Measurements from ENCODE around the gene IGF2R. TPM values are rescaled to one million over a fixed set of nuclear protein-coding genes. Genes with fewer than 3 reads are reported as not detected.

The IGF2R gene
- total and polyA plus RNA-seq, 2 of the 13 experiments (the other 11 are each of a cell fraction or from before 2014, with no cell fraction given) = 38.3 to 70.0 TPM

GRCh38 chr6:160042788-160043301 is 74.0 kb downstream of the IGF2R start (continued):
- TF ChIP-seq HMGXB4 (CRISPR knock-in tag; IDR thresholded peaks at IDR 0.05; ENCODE audit: borderline replicate concordance in 1 of 2, low read depth in 1 of 2) (0 out of 4 replicates have a peak, but pooled peaks of 1 of the 2 experiments have one; percentile 8), CCDC6 (CRISPR knock-in tag; IDR thresholded peaks at IDR 0.05) (no peak), NPAS2 (CRISPR knock-in tag; IDR thresholded peaks at IDR 0.05; ENCODE audit: borderline replicate concordance) (no peak), ZIK1 (CRISPR knock-in tag; IDR thresholded peaks at IDR 0.05; ENCODE audit: borderline replicate concordance, low read depth) (no peak), ZKSCAN8 (CRISPR knock-in tag; IDR thresholded peaks at IDR 0.05; ENCODE audit: borderline replicate concordance) (peak; percentile 54; the same call in 1 of the 2 replicates), SRY (CRISPR knock-in tag; IDR thresholded peaks at IDR 0.05) (no peak), MNT (IDR thresholded peaks at IDR 0.05) (no peak), AHR (CRISPR knock-in tag; IDR thresholded peaks at IDR 0.05) (no peak), ZSCAN25 (CRISPR knock-in tag; IDR thresholded peaks at IDR 0.05) (no peak), ZFP1 (CRISPR knock-in tag; IDR thresholded peaks at IDR 0.05) (peak; percentile 60; the same call in 1 of the 2 replicates), ZNF800 (CRISPR knock-in tag; IDR thresholded peaks at IDR 0.05) (no peak), ZNF441 (CRISPR knock-in tag; IDR thresholded peaks at IDR 0.05; ENCODE audit: borderline replicate concordance) (no peak), EP300 (IDR thresholded peaks at IDR 0.05; ENCODE audit: low read depth in 2 of 2, low read length in 2 of 2) (peak in 1 of 2 experiments; percentile 76; a peak in 2 of 4 replicates), EP300 (CRISPR knock-in tag; IDR thresholded peaks at IDR 0.05; ENCODE audit: borderline replicate concordance) (0 out of 2 replicates have a peak, but pooled peaks have one; percentile 45), ZBTB4 (CRISPR knock-in tag; IDR thresholded peaks at IDR 0.05; ENCODE audit: borderline replicate concordance) (no peak), SMC3 (IDR thresholded peaks at IDR 0.05; ENCODE audit: low read length) (no peak), ZBTB26 (CRISPR knock-in tag; IDR thresholded peaks at IDR 0.05; ENCODE audit: borderline replicate concordance) (no peak), TBP (CRISPR knock-in tag; IDR thresholded peaks at IDR 0.05) (no peak), TARDBP (CRISPR knock-in tag; IDR thresholded peaks at IDR 0.05) (0 out of 2 replicates have a peak, but pooled peaks have one; percentile 52), ZFP62 (CRISPR knock-in tag; IDR thresholded peaks at IDR 0.05) (no peak)

Measured in HepG2 (cell line).